Activated naive CD8-positive, alpha-beta T cell treated with anti-CD3 and anti-CD28 coated beads, Interleukin-2, amount 10 ng/mL, durations not matched to agents 7 days and 5 days (primary cell): ENCODE measurements around the gene SCLT1. TPM values are rescaled to one million over a fixed set of nuclear protein-coding genes. Genes with fewer than 3 reads are reported as not detected.

ENCODE experiments used
- ATAC-seq: fragments of 150-1000 bp; cut with Tn5 transposase; one replicate; pipeline ENCODE4 v1.10.0; 2021; ENCODE audit warnings: low read depth, moderate library complexity
- POLR2A ChIA-PET: fragments of 350-600 bp; sonication (Branson Sonifier 250); formaldehyde crosslinking; loops from one replicate; lab custom pipeline; 2021; ENCODE audit warnings: antibody characterized with exemption; lab: Charles Lee
- DNase-seq: peaks from one replicate; pipeline ENCODE4 v3.0.0; 2021
- H3K27ac Mint-ChIP-seq: one replicate; pipeline ENCODE4 v1.8.0; 2022; ENCODE audit warnings: mild to moderate bottlenecking, mixed read lengths
- H3K27me3 Mint-ChIP-seq: one replicate; pipeline ENCODE4 v1.8.0; 2022; ENCODE audit warnings: mild to moderate bottlenecking, moderate library complexity, mixed read lengths
- H3K36me3 Mint-ChIP-seq: one replicate; pipeline ENCODE4 v1.8.0; 2021; ENCODE audit warnings: mild to moderate bottlenecking, mixed read lengths
- H3K4me1 Mint-ChIP-seq: one replicate; pipeline ENCODE4 v1.8.0; 2021; ENCODE audit warnings: mixed read lengths
- H3K4me3 Mint-ChIP-seq: one replicate; pipeline ENCODE4 v1.8.0; 2022; ENCODE audit warnings: mild to moderate bottlenecking, moderate library complexity, mixed read lengths
- H3K9me3 Mint-ChIP-seq: one replicate; pipeline ENCODE4 v1.8.0; 2021; ENCODE audit warnings: mixed read lengths
- total RNA-seq, 2 experiments: library from RNA; stranded (reverse); gene quantifications; one replicate each; pipeline ENCODE4 v1.2.3, GENCODE V29; 2021

The SCLT1 gene
- total RNA-seq, 2 experiments from 2014 or later: 35.1 TPM

- Mint-ChIP-seq H3K4me3 (no peak overlapping the region), H3K9me3 (no peaks in the 10 kb centered on the region), H3K36me3 (peaks cover 38% of the 10 kb centered on the region), H3K4me1 (no peaks in the 10 kb centered on the region), H3K27ac (no peak overlapping the region), H3K27me3 (no peaks in the 10 kb centered on the region)
- DNase-seq (no peak), ATAC-seq (no peak)
- POLR2A ChIA-PET: no interaction called here
These were observed 223.4 kb downstream of the SCLT1 start for GRCh38 chr4:128869776-128870509.

- Mint-ChIP-seq H3K36me3 (peaks cover 38% of the 10 kb centered on the region), H3K27me3 (no peaks in the 10 kb centered on the region)
These were observed 224.6 kb downstream of the SCLT1 start for GRCh38 chr4:128868758-128869157.

GRCh38 chr4:128866691-128867090 is 226.6 kb downstream of the SCLT1 start:
- Mint-ChIP-seq H3K4me3 (no peak overlapping the region), H3K4me1 (peaks cover 15% of the 10 kb centered on the region), H3K27ac (no peak overlapping the region), H3K9me3 (no peaks in the 10 kb centered on the region), H3K36me3 (peaks cover 32% of the 10 kb centered on the region), H3K27me3 (no peaks in the 10 kb centered on the region)
- ATAC-seq (no peak), DNase-seq (no peak)
- POLR2A ChIA-PET: no interaction called here

More at GRCh38 chr4:128868758-128869157, 224.6 kb downstream of the SCLT1 start:
- H3K4me1 Mint-ChIP-seq: no peaks in the 10 kb centered on the region
- no peak overlapping the region for H3K27ac Mint-ChIP-seq
- H3K9me3 Mint-ChIP-seq: no peaks in the 10 kb centered on the region
- H3K4me3 Mint-ChIP-seq: no peak overlapping the region
- ATAC-seq (no peak), DNase-seq (no peak)
- POLR2A ChIA-PET: no interaction called here

GRCh38 chr4:128866269-128866668 is 227.1 kb downstream of the SCLT1 start:
- peak overlapping the region; percentile 21 for H3K27ac Mint-ChIP-seq
- no peak for ATAC-seq

GRCh38 chr4:128865132-128865531 is 228.2 kb downstream of the SCLT1 start:
- peaks cover 25% of the 10 kb centered on the region for H3K36me3 Mint-ChIP-seq
- no peak for ATAC-seq
- H3K4me3 Mint-ChIP-seq: no peak overlapping the region
- no peak for DNase-seq
- no peaks in the 10 kb centered on the region for H3K27me3 Mint-ChIP-seq
- peaks cover 24% of the 10 kb centered on the region for H3K4me1 Mint-ChIP-seq
- H3K27ac Mint-ChIP-seq: no peak overlapping the region
- no peaks in the 10 kb centered on the region for H3K9me3 Mint-ChIP-seq
- POLR2A ChIA-PET: no interaction called here

More at GRCh38 chr4:128866269-128866668, 227.1 kb downstream of the SCLT1 start:
- no peak for DNase-seq
- POLR2A ChIA-PET: no interaction called here
- Mint-ChIP-seq H3K4me1 (peaks cover 19% of the 10 kb centered on the region), H3K9me3 (no peaks in the 10 kb centered on the region), H3K27me3 (no peaks in the 10 kb centered on the region), H3K4me3 (no peak overlapping the region), H3K36me3 (peaks cover 30% of the 10 kb centered on the region)

GRCh38 chr4:128863312-128864075 is 229.8 kb downstream of the SCLT1 start:
- Mint-ChIP-seq H3K36me3 (peaks cover 32% of the 10 kb centered on the region), H3K27me3 (no peaks in the 10 kb centered on the region), H3K27ac (no peak overlapping the region), H3K9me3 (no peaks in the 10 kb centered on the region), H3K4me3 (no peak overlapping the region), H3K4me1 (peaks cover 36% of the 10 kb centered on the region)
- POLR2A ChIA-PET: interaction anchor here (1.9 kb wide), 1 partner anchor 51 kb away, joined by 14 read pairs; no protein-coding TSS in a partner anchor
- DNase-seq (peak; percentile 59), ATAC-seq (no peak)

GRCh38 chr4:128862608-128863311 is 230.6 kb downstream of the SCLT1 start:
- Mint-ChIP-seq H3K36me3 (peaks cover 31% of the 10 kb centered on the region), H3K27me3 (no peaks in the 10 kb centered on the region), H3K27ac (peak overlapping the region; percentile 31), H3K4me3 (no peak overlapping the region), H3K4me1 (peaks cover 36% of the 10 kb centered on the region), H3K9me3 (no peaks in the 10 kb centered on the region)
- POLR2A ChIA-PET: interaction anchor here (1.9 kb wide), 1 partner anchor 51 kb away, joined by 14 read pairs; no protein-coding TSS in a partner anchor
- DNase-seq: no peak
- ATAC-seq: peak; percentile 17

GRCh38 chr4:128861856-128862518 is 231.4 kb downstream of the SCLT1 start:
- no peaks in the 10 kb centered on the region for H3K9me3 Mint-ChIP-seq
- peak overlapping the region; percentile 62 for H3K4me3 Mint-ChIP-seq
- H3K36me3 Mint-ChIP-seq: peaks cover 38% of the 10 kb centered on the region
- POLR2A ChIA-PET: interaction anchor here (1.2 to 1.9 kb wide), 2 partner anchors 50 to 52 kb away, joined by 4 to 14 read pairs; no protein-coding TSS in a partner anchor
- ATAC-seq: peak; percentile 55
- DNase-seq: no peak
- peak overlapping the region; percentile 69 for H3K27ac Mint-ChIP-seq
- no peaks in the 10 kb centered on the region for H3K27me3 Mint-ChIP-seq
- H3K4me1 Mint-ChIP-seq: peaks cover 36% of the 10 kb centered on the region

GRCh38 chr4:128859887-128860677 is 233.3 kb downstream of the SCLT1 start:
- H3K27ac Mint-ChIP-seq: no peak overlapping the region
- DNase-seq (no peak), ATAC-seq (no peak)
- POLR2A ChIA-PET: no interaction called here
- no peaks in the 10 kb centered on the region for H3K9me3 Mint-ChIP-seq
- peaks cover 36% of the 10 kb centered on the region for H3K36me3 Mint-ChIP-seq
- no peak overlapping the region for H3K4me3 Mint-ChIP-seq
- H3K4me1 Mint-ChIP-seq: peaks cover 40% of the 10 kb centered on the region
- no peaks in the 10 kb centered on the region for H3K27me3 Mint-ChIP-seq

- Mint-ChIP-seq H3K4me3 (no peak overlapping the region), H3K36me3 (peaks cover 39% of the 10 kb centered on the region), H3K9me3 (no peaks in the 10 kb centered on the region), H3K27ac (peak overlapping the region; percentile 35), H3K27me3 (no peaks in the 10 kb centered on the region), H3K4me1 (peaks cover 49% of the 10 kb centered on the region)
- ATAC-seq (no peak), DNase-seq (no peak)
- POLR2A ChIA-PET: no interaction called here
These were observed 234.3 kb downstream of the SCLT1 start for GRCh38 chr4:128858879-128859671.

GRCh38 chr4:128856246-128856645 is 237.1 kb downstream of the SCLT1 start:
- ATAC-seq (no peak), DNase-seq (no peak)
- Mint-ChIP-seq H3K9me3 (no peaks in the 10 kb centered on the region), H3K4me1 (peaks cover 39% of the 10 kb centered on the region), H3K27me3 (no peaks in the 10 kb centered on the region), H3K4me3 (no peak overlapping the region), H3K27ac (no peak overlapping the region), H3K36me3 (peaks cover 55% of the 10 kb centered on the region)
- POLR2A ChIA-PET: interaction anchor here (4.4 kb wide), 1 partner anchor 44 kb away, joined by 46 read pairs; no protein-coding TSS in a partner anchor
